ENCODE measurements around the gene CLDND2.

The CLDND2 gene

GRCh38 chr19:51354742-51355148 lies 14.1 kb downstream of the CLDND2 start:
- no peak for DNase-seq (ENCODE audit: extremely low spot score)
- no peak for TF ChIP-seq L3MBTL2 (conservative IDR thresholded peaks at IDR 0.05)
- no peak for TF ChIP-seq ARNT (IDR thresholded peaks at IDR 0.05)
- TF ChIP-seq PKNOX1 (IDR thresholded peaks at IDR 0.05), result peak; percentile 87
- POLR2A ChIA-PET, result interaction anchor here (0.7 to 1.6 kb wide), 5 partner anchors 11 to 17 kb away, joined by 3 to 5 read pairs (median 3); partner anchors contain the start of gene VSIG10L

GRCh38 chr19:51354103-51354741 lies 14.6 kb downstream of the CLDND2 start:
- TF ChIP-seq ELF4 (IDR thresholded peaks at IDR 0.05) (no peak), ARNT (IDR thresholded peaks at IDR 0.05) (no peak), NFRKB (IDR thresholded peaks at IDR 0.05) (no peak), FOXK2 (IDR thresholded peaks at IDR 0.05) (no peak), CTBP1 (IDR thresholded peaks at IDR 0.05; ENCODE audit: borderline replicate concordance) (no peak), FOXA1 (IDR thresholded peaks at IDR 0.05) (no peak), FOXM1 (IDR thresholded peaks at IDR 0.05; ENCODE audit: borderline replicate concordance) (no peak), PKNOX1 (IDR thresholded peaks at IDR 0.05) (no peak), ZNF384 (IDR thresholded peaks at IDR 0.05) (no peak), L3MBTL2 (conservative IDR thresholded peaks at IDR 0.05) (no peak), SUZ12 (IDR thresholded peaks at IDR 0.05) (no peak), TARDBP (IDR thresholded peaks at IDR 0.05) (no peak)
- ChIA-PET POLR2A (interaction anchor here (1.0 to 1.6 kb wide), 4 partner anchors 11 to 15 kb away, joined by 3 to 5 read pairs (median 4); partner anchors contain the start of gene VSIG10L), CTCF (interaction anchor here (0.6 kb wide), 1 partner anchor 307 kb away, joined by 3 read pairs; no protein-coding TSS in a partner anchor)
- DNase-seq (ENCODE audit: extremely low spot score), result no peak

More at GRCh38 chr19:51354742-51355148, 14.1 kb downstream of the CLDND2 start:
- CTCF ChIA-PET, result interaction anchor here (0.5 to 0.6 kb wide), 2 partner anchors 306 to 571 kb away, joined by 3 read pairs; no protein-coding TSS in a partner anchor

GRCh38 chr19:51352783-51353360 lies 15.9 kb downstream of the CLDND2 start:
- TF ChIP-seq HDGF (IDR thresholded peaks at IDR 0.05; ENCODE audit: borderline replicate concordance) (no peak), FOXA1 (IDR thresholded peaks at IDR 0.05) (no peak), PKNOX1 (IDR thresholded peaks at IDR 0.05) (no peak), L3MBTL2 (conservative IDR thresholded peaks at IDR 0.05) (no peak), SP1 (IDR thresholded peaks at IDR 0.05) (no peak), FOXM1 (IDR thresholded peaks at IDR 0.05; ENCODE audit: borderline replicate concordance) (no peak), FOXK2 (IDR thresholded peaks at IDR 0.05) (no peak), SUZ12 (IDR thresholded peaks at IDR 0.05) (no peak), BHLHE40 (IDR thresholded peaks at IDR 0.05; ENCODE audit: borderline replicate concordance) (no peak), TARDBP (IDR thresholded peaks at IDR 0.05) (no peak)
- ChIA-PET CTCF (no interaction called here), POLR2A (no interaction called here)
- DNase-seq (ENCODE audit: extremely low spot score), result no peak

GRCh38 chr19:51351266-51351990 lies 17.4 kb downstream of the CLDND2 start:
- POLR2A ChIA-PET, result interaction anchor here (1.6 kb wide), 1 partner anchor 16 kb away, joined by 4 read pairs; no protein-coding TSS in a partner anchor
- DNase-seq (ENCODE audit: extremely low spot score), result no peak
- no peak for TF ChIP-seq SUZ12 (IDR thresholded peaks at IDR 0.05)
- no peak for TF ChIP-seq L3MBTL2 (conservative IDR thresholded peaks at IDR 0.05)
- no peak for TF ChIP-seq TARDBP (IDR thresholded peaks at IDR 0.05)
- no peak for TF ChIP-seq ELF4 (IDR thresholded peaks at IDR 0.05)
- TF ChIP-seq FOXA1 (IDR thresholded peaks at IDR 0.05), result no peak
- no peak for TF ChIP-seq ARNT (IDR thresholded peaks at IDR 0.05)
- no peak for TF ChIP-seq CTBP1 (IDR thresholded peaks at IDR 0.05; ENCODE audit: borderline replicate concordance)
- no peak for TF ChIP-seq BHLHE40 (IDR thresholded peaks at IDR 0.05; ENCODE audit: borderline replicate concordance)
- no peak for TF ChIP-seq SP1 (IDR thresholded peaks at IDR 0.05)
- TF ChIP-seq FOXM1 (IDR thresholded peaks at IDR 0.05; ENCODE audit: borderline replicate concordance), result no peak
- TF ChIP-seq LEF1 (IDR thresholded peaks at IDR 0.05; ENCODE audit: borderline replicate concordance), result no peak
- no peak for TF ChIP-seq FOXK2 (IDR thresholded peaks at IDR 0.05)
- TF ChIP-seq NFRKB (IDR thresholded peaks at IDR 0.05), result no peak
- TF ChIP-seq ZNF384 (IDR thresholded peaks at IDR 0.05), result no peak
- no peak for TF ChIP-seq HDGF (IDR thresholded peaks at IDR 0.05; ENCODE audit: borderline replicate concordance)
- TF ChIP-seq PKNOX1 (IDR thresholded peaks at IDR 0.05), result no peak
- CTCF ChIA-PET, result no interaction called here

- DNase-seq (ENCODE audit: extremely low spot score), result no peak
- ChIA-PET POLR2A (interaction anchor here (0.8 kb wide), 1 partner anchor 21 kb away, joined by 3 read pairs; no protein-coding TSS in a partner anchor), CTCF (no interaction called here)
- TF ChIP-seq SUZ12 (IDR thresholded peaks at IDR 0.05) (no peak), PKNOX1 (IDR thresholded peaks at IDR 0.05) (no peak), NFRKB (IDR thresholded peaks at IDR 0.05) (no peak), ELF4 (IDR thresholded peaks at IDR 0.05) (no peak), SP1 (IDR thresholded peaks at IDR 0.05) (no peak), LEF1 (IDR thresholded peaks at IDR 0.05; ENCODE audit: borderline replicate concordance) (no peak), HDGF (IDR thresholded peaks at IDR 0.05; ENCODE audit: borderline replicate concordance) (no peak), L3MBTL2 (conservative IDR thresholded peaks at IDR 0.05) (no peak), FOXM1 (IDR thresholded peaks at IDR 0.05; ENCODE audit: borderline replicate concordance) (no peak), CTBP1 (IDR thresholded peaks at IDR 0.05; ENCODE audit: borderline replicate concordance) (no peak), FOXA1 (IDR thresholded peaks at IDR 0.05) (no peak), FOXK2 (IDR thresholded peaks at IDR 0.05) (no peak), ARNT (IDR thresholded peaks at IDR 0.05) (no peak), ZNF384 (IDR thresholded peaks at IDR 0.05) (no peak), TARDBP (IDR thresholded peaks at IDR 0.05) (no peak), BHLHE40 (IDR thresholded peaks at IDR 0.05; ENCODE audit: borderline replicate concordance) (no peak)
These were observed 21.4 kb downstream of the CLDND2 start for GRCh38 chr19:51347209-51347928.
